Heart left ventricle (tissue), 16 donors: ENCODE results near the gene FOXP1. TPM values are rescaled to one million over a fixed set of nuclear protein-coding genes. Genes with fewer than 3 reads are reported as not detected.

Source experiments
- ATAC-seq, 4 donors: fragments of 200-7000 bp; cut with Tn5 transposase; one replicate each; pipeline ENCODE4 v1.9.1; 2020 to 2022; ENCODE audit warnings: moderate library complexity in 4 of 4, mild to moderate bottlenecking in 3 of 4, moderate number of reproducible peaks in 1 of 4
- DNase-seq, 5 donors: peaks; one replicate each; pipeline ENCODE4 v3.0.0-alpha.2; 2020
- H3K27ac ChIP-seq, 12 donors: fragments of 200-600 bp; sonication (generic) in 4 of 12; one replicate each; pipeline versions ENCODE4 v1.5.0 to v1.8.0; 2016 to 2022; ENCODE audit warnings: mild to moderate bottlenecking in 2 of 12
- H3K27me3 ChIP-seq, 9 donors: fragments of 200-600 bp; sonication (generic) in 2 of 9; one replicate each; pipeline versions ENCODE4 v1.5.1 to v1.8.0; 2016 to 2022; ENCODE audit warnings: mild to moderate bottlenecking in 3 of 9
- H3K36me3 ChIP-seq, 9 donors: fragments of 200-600 bp; sonication (generic) in 2 of 9; one replicate each; pipeline versions ENCODE4 v1.5.0 to v1.8.0; 2018 to 2022; ENCODE audit warnings: mild to moderate bottlenecking in 2 of 9
- H3K4me1 ChIP-seq, 12 donors: fragments of 200-600 bp; sonication (generic) in 4 of 12; one replicate each; pipeline versions ENCODE4 v1.5.0 to v1.8.0; 2016 to 2022; ENCODE audit warnings: mild to moderate bottlenecking in 3 of 12
- H3K4me3 ChIP-seq, 12 donors: fragments of 200-600 bp; sonication (generic) in 4 of 12; one replicate each; pipeline versions ENCODE4 v1.5.0 to v1.8.0; 2017 to 2022; ENCODE audit warnings: mild to moderate bottlenecking in 9 of 12, moderate library complexity in 4 of 12
- H3K9me3 ChIP-seq, 12 donors: fragments of 200-600 bp; sonication (generic) in 4 of 12; one replicate each; pipeline versions ENCODE4 v1.5.0 to v1.8.0; 2016 to 2022; ENCODE audit warnings: mild to moderate bottlenecking in 1 of 12
- CTCF ChIP-seq, 12 donors: fragments of 200-600 bp; sonication (generic) in 4 of 12; IDR thresholded peaks; one replicate each; pipeline versions ENCODE4 v1.5.0 to v1.8.0; 2018 to 2022; ENCODE audit warnings: antibody characterized with exemption in 12 of 12, mild to moderate bottlenecking in 5 of 12
- POLR2A ChIP-seq, 2 donors: fragments of 450-650 bp; IDR thresholded peaks; one replicate each; pipeline ENCODE4 v1.6.1; 2017; ENCODE audit warnings: antibody characterized with exemption in 2 of 2, mild to moderate bottlenecking in 2 of 2, moderate library complexity in 2 of 2
- WGBS, 4 donors: extraction: QIAGEN DNeasy Blood & Tissue Kit in 2 of 4; methylation state at CpG; one replicate each; pipeline versions ENCODE4 v1.1.5 to v1.1.7; 2013 to 2018; 5-methylcytosine and 5-hydroxymethylcytosine counted together
- intact Hi-C, 10 donors: fragments of 100-400 bp; cut with DNase I; formaldehyde crosslinking; loops; one replicate each; pipeline versions ENCODE4 v1.11.1 to v1.14.2; 2022
- polyA plus RNA-seq, 2 donors: library from polyadenylated mRNA; stranded (reverse); fragments of 200-250 nt; gene quantifications; one replicate each; pipeline ENCODE4 v1.2.3, GENCODE V29; 2013
- total RNA-seq, 9 donors: library from RNA; depleted of rRNA in 2 of 9; stranded (reverse); fragments of >200 nt in 2 of 9; fragmentation: NEBNext Ultra II Directional in 3 of 9; extraction: Animal tissue kit (Norgen Biotek cat#: 25700) in 3 of 9; gene quantifications; one replicate each; pipeline versions ENCODE4 v1.1.0 to v1.2.4, GENCODE V29; 2016 to 2023
- donor health status: ischemic (EF 13 %, LVEDD 7.1; RV severe dilation, severe dysfunction).
- donor health status: healthy with polysubstance abuse.
- donor health status: DM: no; HTN: yes; CAD: no.
- donor health status: DM: no; HTN: no; CAD: no.
- donor health status: ischemic (EF 25% LVEDD 6.9; RV normal size, moderate dysfunction).
- donor health status: ischemic (EF 25% LVEDD 5.7; RV mildly dilated, moderate dysfunction).
- donor health status: healthy.
- donor health status: DM: yes; HTN: yes; CAD: no.
- donor health status: ischemic (EF 35%, LVEDD 5.7; RV mildly dilated, moderate dysfunction).
- donor health status: nonischemic (EF 11% LVEDD 7.7; RV severe dilation, severe dysfunction).
- donor health status: DM: yes; HTN: yes; CAD: no.
- donor health status: PGD.
- donor health status: ischemic (EF 29% LVEDD 5.4; RV normal size, mild dysfunction).
- donor health status: nonischemic (EF 23%, LVEDD 6.1; RV moderate dilation, normal function).

Gene FOXP1
- total and polyA plus RNA-seq, 11 donors, result 14.9 to 67.8 (median 41.1) TPM

DNA sequence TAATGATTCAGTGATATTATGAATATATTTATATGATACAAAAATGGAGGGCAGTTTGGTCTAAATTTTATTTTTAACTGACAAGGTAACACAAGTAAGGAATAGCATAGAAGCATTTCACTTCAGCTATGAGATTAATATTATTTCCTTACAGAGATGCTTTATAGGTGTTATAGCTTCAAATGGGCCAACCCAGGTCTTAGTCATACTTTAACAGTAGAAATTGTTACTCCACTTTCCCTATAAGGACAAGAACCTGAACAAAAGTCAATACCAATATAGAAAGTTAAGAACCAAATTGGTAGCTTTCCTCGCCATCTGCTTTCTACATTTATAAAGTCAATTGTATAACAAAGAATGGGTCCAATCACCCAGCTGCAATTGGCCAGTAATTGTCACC, 570.6 kb downstream of the FOXP1 start:
- intact Hi-C loops, result no loop called here
- peaks cover 0 to 56% (median 23%) of the 10 kb centered on the region in 12 donors for H3K4me1 ChIP-seq

GRCh38 chr3:71011565-71012287, 571.8 kb downstream of the FOXP1 start:
- no peak for DNase-seq
- no peak for ATAC-seq
- TF ChIP-seq CTCF (IDR thresholded peaks at IDR 0.05) (no peak), POLR2A (IDR thresholded peaks at IDR 0.05) (no peak)
- Histone ChIP-seq H3K36me3 (peaks cover 0 to 30% (median 18%) of the 10 kb centered on the region in 9 donors), H3K4me1 (peaks cover 0 to 62% (median 34%) of the 10 kb centered on the region in 12 donors), H3K9me3 (peaks cover 0 to 6% (median 0%) of the 10 kb centered on the region in 12 donors), H3K27ac (peak overlapping the region in 2 of 12 donors; percentile 14 to 19), H3K4me3 (no peak overlapping the region), H3K27me3 (no peaks in the 10 kb centered on the region)
- intact Hi-C loops, result no loop called here
- 86 to 91% (median 89%) methylated on average over 6 of the region's 6 CpGs for WGBS, 4 donors

More for the DNA sequence above, 570.6 kb downstream of the FOXP1 start:
- WGBS, 4 donors, result 93 to 99% (median 96%) methylated on average over 1 of the region's 1 CpG
- H3K36me3 ChIP-seq, result peaks cover 0 to 30% (median 18%) of the 10 kb centered on the region in 9 donors
- H3K9me3 ChIP-seq, result peaks cover 0 to 6% (median 0%) of the 10 kb centered on the region in 12 donors
- TF ChIP-seq CTCF (IDR thresholded peaks at IDR 0.05), result no peak
- TF ChIP-seq POLR2A (IDR thresholded peaks at IDR 0.05), result no peak
- ATAC-seq, result no peak
- H3K4me3 ChIP-seq, result no peak overlapping the region
- no peak for DNase-seq
- H3K27me3 ChIP-seq, result no peaks in the 10 kb centered on the region
- no peak overlapping the region for H3K27ac ChIP-seq

GRCh38 chr3:71010726-71011455, 572.6 kb downstream of the FOXP1 start:
- DNase-seq (no peak), ATAC-seq (no peak)
- peak overlapping the region in 2 of 12 donors; percentile 14 to 19 for H3K27ac ChIP-seq
- peaks cover 0 to 64% (median 37%) of the 10 kb centered on the region in 12 donors for H3K4me1 ChIP-seq
- TF ChIP-seq POLR2A (IDR thresholded peaks at IDR 0.05), result no peak
- TF ChIP-seq CTCF (IDR thresholded peaks at IDR 0.05), result no peak
- H3K9me3 ChIP-seq, result peaks cover 0 to 6% (median 0%) of the 10 kb centered on the region in 12 donors
- intact Hi-C loops, result no loop called here
- no peaks in the 10 kb centered on the region for H3K27me3 ChIP-seq
- no peak overlapping the region for H3K4me3 ChIP-seq
- WGBS, 4 donors, result 69 to 87% (median 79%) methylated on average over 3 of the region's 3 CpGs
- peaks cover 0 to 30% (median 18%) of the 10 kb centered on the region in 9 donors for H3K36me3 ChIP-seq

DNA sequence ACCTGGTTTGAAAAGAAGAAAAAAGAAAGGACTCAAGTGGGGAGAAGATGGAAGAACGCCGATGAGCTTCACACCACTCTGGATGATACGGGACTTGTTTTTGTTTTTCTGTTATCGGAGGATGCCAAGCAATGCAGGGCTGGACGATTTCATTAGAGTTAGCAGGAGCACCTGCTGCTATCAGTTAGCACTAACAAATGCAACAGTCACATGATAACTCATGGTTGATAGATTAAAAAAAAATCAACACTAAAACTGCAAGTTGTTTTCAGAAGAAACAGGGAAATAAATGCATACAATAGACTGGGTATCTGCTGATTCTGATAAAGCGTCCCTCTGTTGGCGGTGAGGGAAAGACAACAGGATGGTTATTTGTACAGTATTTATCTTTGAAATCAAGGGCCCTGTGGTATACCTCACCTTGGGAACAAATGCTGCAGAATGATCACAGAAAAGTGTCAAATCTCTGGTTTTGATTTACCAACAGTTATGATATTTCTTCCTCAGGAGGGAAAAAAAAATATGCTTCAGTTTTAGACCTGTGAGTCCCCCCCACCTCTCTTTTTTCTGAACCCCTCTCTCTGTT, 575.1 kb downstream of the FOXP1 start:
- Histone ChIP-seq H3K9me3 (no peaks in the 10 kb centered on the region), H3K27ac (peak overlapping the region in 5 of 12 donors; percentile 4 to 43 (median 26)), H3K4me3 (no peak overlapping the region), H3K36me3 (peaks cover 0 to 14% (median 3%) of the 10 kb centered on the region in 9 donors), H3K4me1 (peaks cover 0 to 73% (median 40%) of the 10 kb centered on the region in 12 donors), H3K27me3 (no peaks in the 10 kb centered on the region)
- intact Hi-C loops, result loop anchor here (5.0 to 10.0 kb wide), 12 partner anchors 39 to 579 kb away; partner anchors contain the start of gene FOXP1 (in 8 of the 10)
- no peak for DNase-seq
- ATAC-seq, result no peak
- no peak for TF ChIP-seq POLR2A (IDR thresholded peaks at IDR 0.05)
- no peak for TF ChIP-seq CTCF (IDR thresholded peaks at IDR 0.05)
- WGBS, 4 donors, result 53 to 58% (median 56%) methylated on average over 7 of the region's 7 CpGs
